NCI-H82 treated with DMSO at 0.1 percent for 48 hours (cell line): Measurements from ENCODE around the gene NFE2L2.
"Not testable (repeated sequence)": the region's sequence is repeated elsewhere in the genome, so short reads cannot be mapped to it uniquely, and the experiment has no call there.

Experiments
- DNase-seq: peaks from one replicate; lab custom pipeline; 2025; ENCODE audit not compliant: unreplicated experiment; lab: John Stamatoyannopoulos, UW

Gene NFE2L2

DNA sequence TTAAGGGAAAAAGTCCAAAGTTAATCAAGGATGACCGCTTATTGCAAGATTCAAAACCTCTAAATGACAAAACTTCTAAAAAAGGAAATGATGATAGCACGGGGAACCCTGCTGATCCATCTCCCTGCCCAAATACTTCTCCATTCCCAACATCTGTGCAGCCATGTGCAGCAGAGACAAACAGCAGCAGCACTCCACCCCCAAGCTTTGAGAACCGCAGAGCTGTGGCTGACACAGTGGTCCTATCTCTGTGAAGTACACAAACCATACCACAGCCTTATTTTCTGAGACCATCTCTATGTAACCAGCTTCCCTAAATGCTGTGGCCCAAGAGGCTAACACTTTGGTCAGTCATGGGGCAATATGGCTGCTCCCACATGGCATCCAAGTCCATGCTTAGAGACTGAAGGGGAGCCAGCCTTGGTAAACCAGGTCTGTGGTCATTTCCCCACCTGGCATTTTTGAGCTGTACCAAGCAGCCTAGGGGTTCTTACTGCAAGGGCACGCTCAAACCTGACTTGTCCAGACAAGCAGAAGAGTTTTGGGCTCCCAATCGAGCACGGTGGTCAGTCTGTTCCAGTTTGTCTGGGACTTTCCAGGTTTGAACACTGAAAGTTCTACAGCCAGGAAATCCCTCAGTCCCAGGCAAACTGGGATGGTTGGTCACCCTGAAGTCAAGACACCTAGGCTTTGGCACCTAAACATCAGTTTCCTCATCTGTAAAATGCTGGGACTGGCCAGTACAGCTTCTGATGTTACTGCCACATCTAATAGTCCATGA lies 17.1 kb upstream of the NFE2L2 start:
- DNase-seq: no peak

DNA sequence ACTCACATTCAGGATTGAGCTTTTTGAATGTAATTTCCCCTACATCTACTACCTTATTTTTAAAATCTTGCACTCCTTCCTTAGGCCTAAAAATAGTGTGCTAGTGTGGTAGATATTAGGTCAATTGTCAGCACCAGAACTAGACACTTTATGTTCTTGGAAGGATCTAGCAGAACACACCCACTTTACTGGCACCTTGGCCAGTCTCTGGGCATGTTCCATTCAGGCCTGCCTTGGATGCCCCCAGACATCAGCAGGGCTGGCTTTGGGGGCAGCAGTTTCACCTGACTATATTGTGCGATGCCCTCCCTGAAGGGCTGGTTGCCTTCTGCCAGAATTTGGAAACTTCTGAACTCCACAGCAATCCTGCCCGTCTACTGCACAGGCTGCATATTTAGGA lies 15.3 kb upstream of the NFE2L2 start:
- DNase-seq: no peak

DNA sequence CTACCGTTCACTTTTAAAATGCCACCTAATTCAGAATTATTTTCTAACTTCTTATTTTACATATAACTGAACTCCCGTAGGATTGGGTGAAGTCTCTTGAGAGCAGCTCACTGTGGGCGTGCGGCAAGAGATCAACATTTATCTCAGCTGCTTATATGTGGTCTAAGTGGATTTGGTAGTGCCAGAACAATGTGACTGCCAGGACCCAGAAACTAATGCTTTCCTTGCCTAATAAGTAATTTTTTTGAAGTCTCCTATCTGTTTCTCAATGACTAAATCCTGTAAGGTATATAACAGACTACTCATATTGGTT lies 11.2 kb upstream of the NFE2L2 start:
- peak; percentile 50 for DNase-seq

DNA sequence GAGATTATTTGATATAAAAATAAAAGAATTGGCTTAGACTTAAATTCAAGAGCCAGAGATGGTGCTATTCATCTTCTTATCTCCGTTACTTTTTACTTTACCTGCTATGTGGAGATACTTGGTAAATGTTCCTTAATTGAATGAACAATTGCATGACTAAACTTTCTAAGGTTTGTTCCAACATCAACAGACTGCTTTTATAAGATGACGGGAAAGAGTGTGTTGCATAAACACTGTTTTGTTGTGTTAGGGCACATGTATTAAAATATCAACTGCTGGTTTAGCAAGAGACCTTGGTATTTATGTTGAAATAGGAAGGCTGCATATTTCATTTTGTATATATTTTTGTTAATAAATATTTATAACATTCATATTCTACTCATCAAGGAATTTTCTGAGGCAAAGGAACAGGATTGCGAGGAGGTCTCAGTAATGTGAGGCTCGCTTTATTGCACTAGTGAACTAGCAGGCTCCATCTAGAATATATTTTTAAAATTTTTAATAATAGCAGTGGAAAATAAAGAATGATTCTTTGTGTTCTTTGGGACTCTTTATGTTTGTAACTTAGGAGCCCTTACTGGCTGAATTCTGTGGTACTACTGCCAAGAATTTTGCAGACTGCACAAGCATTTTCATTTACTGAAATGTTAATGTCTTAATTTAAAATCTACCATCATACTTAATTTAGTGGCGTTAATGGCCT lies 10.7 kb upstream of the NFE2L2 start:
- no peak for DNase-seq

DNA sequence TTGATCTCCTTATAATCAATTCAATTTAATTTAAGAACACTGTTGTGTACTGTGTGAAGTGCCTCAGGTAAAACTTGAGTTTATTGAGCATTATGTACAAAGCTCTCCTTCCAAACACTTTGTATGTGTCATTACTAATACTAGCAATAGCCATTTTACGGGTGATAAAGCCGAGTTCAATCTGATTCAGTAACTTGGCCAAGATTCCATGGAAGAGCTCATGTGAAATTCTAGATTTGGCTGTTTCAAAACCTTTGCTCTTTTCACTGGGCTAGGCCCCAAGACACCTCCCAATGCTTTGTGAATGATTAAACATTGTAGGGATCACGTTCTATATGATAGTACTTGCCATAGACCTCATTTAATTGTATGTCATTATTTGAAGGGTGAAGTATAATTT lies 8.9 kb upstream of the NFE2L2 start:
- no peak for DNase-seq

DNA sequence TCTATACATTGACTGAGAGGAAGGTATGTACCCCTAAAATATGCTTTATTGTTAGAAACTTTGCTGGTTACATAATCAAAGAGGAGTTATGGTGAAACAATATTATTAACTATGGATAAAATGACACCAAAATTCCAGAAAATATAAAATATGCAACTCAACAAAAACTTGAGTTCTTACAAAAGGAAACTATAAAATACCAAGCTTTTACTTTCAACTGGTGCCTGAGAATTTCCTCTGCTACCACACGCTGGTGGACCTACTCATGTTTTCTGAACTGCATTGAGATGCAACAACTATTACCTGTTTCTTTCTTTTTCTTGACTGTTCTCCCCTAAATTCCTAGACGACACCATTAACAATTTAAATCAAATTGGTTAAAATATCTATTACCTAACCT lies 8.2 kb upstream of the NFE2L2 start:
- no peak for DNase-seq

DNA sequence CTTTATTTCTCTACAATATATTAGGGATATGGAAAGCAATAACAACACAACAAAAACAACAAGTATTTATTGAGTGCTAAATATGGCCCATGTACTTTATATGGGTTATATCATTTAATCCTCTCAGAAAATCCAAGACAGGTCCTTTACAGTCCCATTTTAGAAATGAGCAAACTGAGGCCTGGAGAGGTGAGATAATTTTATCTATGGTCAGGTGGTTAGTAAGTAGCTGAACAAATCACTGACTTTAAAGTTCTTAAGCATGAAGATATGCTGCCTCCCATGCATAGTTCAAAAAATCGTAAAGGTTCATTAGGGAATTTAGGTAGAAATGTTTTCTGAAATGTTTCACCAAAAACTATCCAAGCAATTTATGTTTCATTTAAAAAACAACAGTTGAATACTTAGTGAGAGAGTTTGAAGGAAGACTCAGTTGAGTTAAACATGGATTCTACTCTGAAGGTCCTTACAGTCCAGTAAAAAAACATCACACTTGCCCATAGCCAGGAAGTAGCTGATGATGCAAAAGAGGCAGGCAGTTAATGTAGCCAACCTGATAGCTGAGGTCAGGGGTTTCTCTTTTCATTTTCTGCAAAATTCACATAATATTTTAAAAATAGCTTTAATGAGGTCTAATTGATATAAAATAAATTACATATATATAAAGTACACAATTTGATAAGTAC lies 7.6 kb upstream of the NFE2L2 start:
- DNase-seq: no peak

DNA sequence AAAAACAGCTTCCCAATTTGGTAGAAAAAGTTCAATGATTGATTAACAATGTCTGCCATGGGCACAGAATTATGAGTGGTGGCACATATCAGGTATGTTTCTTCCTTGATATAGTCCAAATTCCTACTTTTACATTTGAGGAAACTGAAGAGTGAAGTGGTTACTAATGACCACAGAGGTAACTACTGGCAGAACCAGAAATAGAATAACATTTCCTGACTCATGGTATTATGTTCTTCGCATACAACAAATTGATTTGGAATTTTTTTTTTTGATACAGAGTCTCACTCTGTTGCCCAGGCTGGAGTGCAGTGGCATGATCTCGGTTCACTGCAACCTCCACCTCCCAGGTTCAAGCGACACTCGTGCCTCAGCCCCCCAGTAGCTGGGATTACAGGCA lies 6.0 kb upstream of the NFE2L2 start:
- DNase-seq: no peak

DNA sequence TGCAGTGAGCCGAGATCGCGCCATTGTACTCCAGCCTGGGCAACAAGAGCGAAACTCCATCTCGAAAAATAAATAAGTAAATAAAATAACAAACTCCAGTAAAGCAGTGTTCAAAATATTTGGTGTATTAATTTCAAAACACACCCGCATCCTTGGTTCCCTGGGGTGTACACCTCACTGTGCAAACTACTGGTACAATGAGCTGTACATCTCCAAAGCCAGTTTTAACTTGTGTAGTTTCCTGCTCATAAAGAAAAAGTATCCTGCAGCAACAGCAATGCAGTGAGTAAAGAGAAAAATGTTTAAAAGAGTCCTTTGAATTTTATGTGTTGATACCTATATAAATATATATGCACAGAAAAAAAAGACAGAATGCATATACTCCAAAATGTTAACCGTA lies 4.4 kb upstream of the NFE2L2 start:
- no peak for DNase-seq

DNA sequence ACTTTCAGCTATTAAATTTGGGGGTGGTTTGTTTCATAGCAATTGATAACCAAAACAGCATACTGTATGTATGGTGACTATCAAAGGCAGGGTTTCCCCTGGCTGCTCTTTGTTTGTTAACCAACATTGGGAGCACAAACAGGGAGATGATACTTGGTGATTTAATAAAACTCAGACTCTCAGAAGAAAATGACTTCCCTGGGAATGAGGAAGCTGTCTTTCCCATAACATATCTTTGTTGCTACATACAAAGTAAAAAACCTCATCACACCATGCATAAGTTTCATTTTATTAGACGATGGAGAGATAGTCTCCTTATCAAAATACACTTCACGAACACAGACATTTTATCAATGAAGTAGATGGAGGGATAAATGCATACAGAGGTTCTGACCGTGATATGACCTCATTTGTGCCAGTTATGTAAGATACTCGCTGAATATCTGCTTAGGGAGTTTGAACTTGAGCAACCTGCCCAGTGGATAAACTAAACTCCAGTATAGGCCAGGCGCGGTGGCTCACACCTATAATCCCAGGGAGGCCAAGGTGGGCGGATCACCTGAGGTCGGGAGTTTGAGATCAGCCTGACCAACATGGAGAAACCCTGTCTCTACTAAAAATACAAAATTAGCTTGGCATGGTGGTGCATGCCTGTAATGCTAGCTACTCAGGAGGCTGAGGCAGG lies 3.8 kb upstream of the NFE2L2 start:
- no peak for DNase-seq

DNA sequence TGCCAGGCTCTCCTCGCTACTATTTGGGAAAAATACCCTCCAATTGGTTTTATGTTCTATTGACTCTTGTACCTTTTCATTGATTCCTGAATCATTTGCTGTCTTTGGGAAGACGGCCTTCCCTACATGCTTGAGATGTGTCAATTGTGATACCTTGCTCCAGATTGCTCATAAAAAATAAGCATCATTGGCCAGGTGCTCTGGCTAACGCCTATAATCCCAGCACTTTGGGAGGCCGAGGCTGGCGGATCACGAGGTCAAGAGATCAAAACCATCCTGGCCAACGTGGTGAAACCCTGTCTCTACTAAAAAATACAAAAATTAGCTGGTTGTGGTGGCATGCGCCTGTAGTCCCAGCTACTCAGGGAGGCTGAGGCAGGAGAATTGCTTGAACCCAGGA lies 2.4 kb upstream of the NFE2L2 start:
- not testable (repeated sequence) for DNase-seq

DNA sequence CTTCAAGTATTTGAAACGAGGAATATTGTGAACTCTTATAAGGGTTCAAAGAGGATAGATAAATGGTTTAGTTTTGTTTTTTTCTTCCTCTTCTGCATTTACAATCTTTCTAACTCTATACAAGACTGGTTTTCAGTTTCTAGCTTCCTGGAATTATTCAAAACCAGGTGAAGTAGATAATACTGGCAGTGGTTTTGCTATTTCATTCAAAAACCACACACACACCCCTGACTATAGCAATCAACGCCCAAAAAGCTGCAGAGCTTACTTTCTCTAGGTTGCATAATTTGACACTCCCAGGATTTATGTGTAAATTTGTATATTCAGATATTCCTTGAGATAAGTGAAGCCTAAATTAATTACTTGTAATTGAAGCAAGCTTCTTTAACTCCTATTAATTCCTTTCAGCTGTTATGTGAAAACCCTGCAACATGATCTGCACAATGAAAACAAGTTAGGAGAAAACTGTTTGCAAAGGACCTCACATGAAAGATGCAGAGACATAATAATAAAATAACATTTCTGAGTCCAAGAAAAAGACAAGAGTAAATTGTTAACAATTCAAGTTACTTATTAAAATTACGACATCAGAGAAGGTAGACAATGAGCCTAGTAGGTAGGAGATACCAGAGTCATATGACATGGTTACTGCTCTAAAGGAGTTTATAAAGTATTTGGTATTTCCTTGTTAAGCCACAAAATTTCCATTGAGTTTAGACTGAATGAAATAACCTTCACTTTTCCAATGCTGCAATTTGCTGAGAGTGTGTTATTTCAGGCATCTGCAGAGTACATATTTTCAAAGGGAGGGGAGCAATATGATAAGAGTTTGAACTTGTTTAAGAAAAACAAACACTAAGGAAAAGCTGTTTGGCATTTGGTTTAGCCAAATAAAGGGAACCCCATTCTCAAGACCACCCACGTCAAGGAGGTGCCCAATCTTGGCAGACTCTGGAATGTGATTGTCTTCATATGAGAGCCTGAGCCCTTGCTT lies 1.6 kb upstream of the NFE2L2 start:
- DNase-seq: no peak

DNA sequence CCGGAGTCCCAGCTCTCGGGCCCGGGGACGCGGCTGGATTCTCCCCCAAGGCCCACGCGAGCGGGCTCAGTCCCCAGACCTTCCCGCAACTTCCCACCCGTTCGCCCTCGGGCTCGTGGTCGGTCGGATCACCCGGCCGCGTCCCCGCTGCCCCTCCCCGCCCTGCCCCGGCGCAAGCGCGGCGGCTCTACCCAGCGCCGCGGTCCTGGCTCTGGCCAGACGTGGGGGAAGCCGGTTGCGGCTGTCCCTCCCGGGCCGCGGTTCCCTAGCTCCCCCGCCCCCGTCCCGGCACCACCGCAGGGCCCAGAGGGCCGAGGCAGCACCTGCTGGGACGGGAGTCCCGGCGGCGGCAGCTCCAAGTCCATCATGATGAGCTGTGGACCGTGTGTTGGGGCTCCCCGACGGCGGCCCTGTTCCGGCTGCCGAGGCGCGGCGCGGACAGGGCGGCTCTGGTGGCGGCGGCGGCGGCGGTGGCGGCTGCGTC lies 276 bp downstream of the NFE2L2 start:
- DNase-seq: no peak

DNA sequence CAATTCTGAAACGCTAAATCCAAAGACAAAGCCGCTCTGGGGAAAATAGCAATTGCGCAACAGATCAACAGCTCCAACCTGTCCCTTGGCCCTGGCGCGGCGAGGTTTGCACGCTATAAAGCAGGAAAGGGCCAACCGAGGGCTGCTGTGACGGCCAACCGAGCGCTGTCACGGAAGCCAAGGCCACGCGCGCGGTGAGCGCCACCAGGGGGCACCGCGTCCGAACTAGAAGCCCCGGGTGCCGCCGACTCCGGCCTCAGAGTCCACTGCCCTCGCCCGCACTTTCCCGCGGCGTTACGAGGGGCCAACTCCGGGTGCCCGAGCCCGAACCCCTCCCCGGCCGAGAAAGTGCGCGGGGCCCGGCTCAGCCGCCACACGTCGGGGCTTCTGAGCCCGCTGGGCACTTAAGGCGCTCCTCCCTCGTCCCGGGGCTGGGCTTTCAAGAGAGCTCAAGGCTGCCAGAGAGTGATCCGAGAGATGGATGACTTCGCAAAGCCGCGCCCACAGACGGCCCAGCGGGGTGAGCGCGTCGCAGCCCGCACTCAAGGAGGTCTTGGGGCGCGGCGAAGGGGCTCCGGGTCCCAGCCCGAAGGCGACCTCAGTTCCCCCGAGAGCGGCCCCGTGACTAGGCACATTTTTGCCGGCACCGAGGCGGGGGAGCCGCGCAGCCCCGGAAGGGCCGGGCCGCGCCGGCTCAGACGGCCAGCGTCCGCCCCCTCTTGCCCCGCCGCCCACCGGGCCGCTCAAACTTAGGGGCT lies 897 bp downstream of the NFE2L2 start:
- DNase-seq: peak; percentile 90

DNA sequence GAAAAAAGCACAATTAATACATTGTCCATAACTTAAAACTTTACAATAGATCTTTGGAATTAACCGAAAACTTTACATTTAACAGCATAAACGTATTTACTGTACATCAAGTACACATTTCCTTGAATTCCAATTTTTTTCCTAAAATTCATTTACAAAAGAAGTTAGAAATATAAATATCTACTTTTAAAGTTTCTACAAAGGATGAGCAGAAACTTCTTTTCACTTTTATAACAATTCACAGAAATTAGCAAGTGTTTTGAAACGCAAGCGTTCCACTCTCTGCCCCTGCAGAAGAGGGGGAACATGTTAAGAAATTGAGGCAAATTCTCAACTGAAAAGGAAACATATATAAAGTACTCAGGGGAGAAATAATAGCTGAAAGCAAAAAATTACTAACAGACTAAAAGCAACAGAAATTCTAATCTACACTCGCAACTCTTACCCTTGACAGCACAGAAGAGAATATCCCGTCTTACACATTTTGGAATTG lies 1.5 kb downstream of the NFE2L2 start:
- no peak for DNase-seq

DNA sequence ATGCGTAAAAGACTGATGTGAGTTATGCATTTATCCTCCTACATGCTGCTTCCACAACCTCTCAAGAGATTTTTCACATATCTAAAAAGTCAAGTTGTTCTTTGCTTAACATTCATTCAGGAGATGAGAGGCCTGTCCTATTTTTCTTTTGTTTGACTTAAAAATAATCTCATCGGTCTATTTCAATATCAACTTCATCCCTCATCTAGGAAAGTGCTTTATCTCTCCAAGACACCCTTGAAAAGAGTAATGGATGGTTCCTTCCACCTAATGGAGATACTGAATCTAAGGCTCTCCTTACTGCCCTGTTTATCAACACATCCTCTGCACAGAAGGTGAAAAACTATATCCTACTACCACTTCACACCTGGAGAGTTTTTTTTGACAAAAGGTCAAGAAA lies 2.4 kb downstream of the NFE2L2 start:
- no peak for DNase-seq

DNA sequence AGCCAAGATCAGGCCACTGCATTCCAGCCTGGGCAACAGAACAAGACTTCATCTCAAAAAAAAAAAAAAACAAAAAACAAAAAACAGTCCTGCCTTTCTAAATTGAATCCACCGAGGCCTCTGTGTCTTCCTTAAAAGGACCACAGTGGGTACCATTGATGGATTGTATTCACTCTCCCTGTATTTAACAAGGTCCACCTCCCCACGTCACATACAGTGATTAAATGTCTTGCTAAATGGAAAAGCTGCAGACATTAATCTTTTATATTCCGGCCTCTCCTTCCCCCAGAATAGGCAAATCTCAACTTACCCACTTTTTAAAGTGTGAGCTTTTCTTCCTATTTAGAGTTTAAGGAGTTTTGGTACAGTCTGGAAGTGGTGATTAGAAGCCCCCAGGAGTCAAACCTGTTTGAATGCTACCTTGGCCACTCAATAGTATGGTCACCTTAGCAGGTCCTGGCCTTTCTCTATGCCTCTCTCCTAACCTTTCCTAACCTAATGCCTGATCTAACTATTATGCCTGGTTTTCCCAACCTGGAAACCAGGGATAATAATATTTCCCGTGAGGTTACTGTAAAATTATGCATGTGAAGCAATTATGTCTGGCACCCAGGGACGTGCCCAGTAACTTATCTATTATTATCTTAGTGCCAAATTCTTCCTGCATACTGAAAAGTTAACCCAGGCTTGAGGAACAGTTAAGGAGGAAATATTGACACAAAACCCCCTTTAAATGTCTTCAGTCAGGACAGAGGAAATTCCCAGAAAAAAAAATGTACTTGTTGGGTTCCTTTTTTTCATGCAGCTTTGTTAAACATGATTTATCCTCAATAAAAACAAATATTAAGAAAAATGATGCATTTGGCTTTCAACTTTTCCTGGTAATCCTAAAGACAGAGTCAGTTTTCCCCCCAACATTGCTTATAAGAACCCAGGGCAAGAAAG lies 3.1 kb downstream of the NFE2L2 start:
- DNase-seq: no peak

DNA sequence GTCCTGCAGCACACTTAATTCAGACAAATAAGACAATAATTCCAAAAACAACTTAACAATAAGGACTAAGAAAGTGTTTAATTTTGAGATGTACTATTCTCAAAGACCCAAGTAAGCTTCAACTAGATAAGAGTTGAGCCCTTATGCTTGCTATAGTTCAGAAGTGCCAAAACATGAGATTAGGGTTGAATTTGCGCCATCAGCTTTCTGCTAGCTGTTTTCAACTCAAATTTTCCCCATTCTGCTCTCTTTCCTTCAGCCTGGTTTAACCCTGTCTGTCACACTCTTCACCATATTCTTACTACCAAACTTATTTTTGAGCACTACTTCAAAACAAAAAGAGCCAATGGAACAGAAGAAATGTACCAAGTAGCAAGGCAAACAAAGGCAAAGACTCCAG lies 4.1 kb downstream of the NFE2L2 start:
- DNase-seq: no peak
